Effector memory CD4-positive, alpha-beta T cell (primary cell): Measurements from ENCODE around the gene CACNA1D.

Experiments used
- DNase-seq, 3 donors: peaks; one replicate each; pipeline ENCODE4 v3.0.0-alpha.2; 2020
- H3K27ac ChIP-seq: 2 replicates; pipeline ENCODE4 v1.7.0; 2013; ENCODE audit warnings: mild to moderate bottlenecking, low read length, moderate library complexity; ENCODE audit not compliant: insufficient read depth, poor library complexity, severe bottlenecking
- H3K27me3 ChIP-seq: replicated peaks from 2 replicates; pipeline ENCODE4 v1.7.0; 2013; ENCODE audit warnings: mild to moderate bottlenecking, low read length; ENCODE audit not compliant: insufficient read depth, control insufficient read depth, poor library complexity, severe bottlenecking
- H3K36me3 ChIP-seq: 2 replicates; pipeline ENCODE4 v1.7.0; 2013; ENCODE audit warnings: mild to moderate bottlenecking, low read length, moderate library complexity; ENCODE audit not compliant: control insufficient read depth, insufficient read depth
- H3K4me1 ChIP-seq: 2 replicates; pipeline ENCODE4 v1.7.0; 2013; ENCODE audit warnings: low read length, mild to moderate bottlenecking; ENCODE audit not compliant: control insufficient read depth, insufficient read depth, poor library complexity, severe bottlenecking
- H3K4me3 ChIP-seq: 2 replicates; pipeline ENCODE4 v1.7.0; 2013; ENCODE audit warnings: low read length, low read depth, mild to moderate bottlenecking; ENCODE audit not compliant: insufficient read depth, poor library complexity, severe bottlenecking
- H3K9me3 ChIP-seq: 2 replicates; pipeline ENCODE4 v1.7.0; 2013; ENCODE audit warnings: mild to moderate bottlenecking, low read length, moderate library complexity; ENCODE audit not compliant: control insufficient read depth

The CACNA1D gene

DNA sequence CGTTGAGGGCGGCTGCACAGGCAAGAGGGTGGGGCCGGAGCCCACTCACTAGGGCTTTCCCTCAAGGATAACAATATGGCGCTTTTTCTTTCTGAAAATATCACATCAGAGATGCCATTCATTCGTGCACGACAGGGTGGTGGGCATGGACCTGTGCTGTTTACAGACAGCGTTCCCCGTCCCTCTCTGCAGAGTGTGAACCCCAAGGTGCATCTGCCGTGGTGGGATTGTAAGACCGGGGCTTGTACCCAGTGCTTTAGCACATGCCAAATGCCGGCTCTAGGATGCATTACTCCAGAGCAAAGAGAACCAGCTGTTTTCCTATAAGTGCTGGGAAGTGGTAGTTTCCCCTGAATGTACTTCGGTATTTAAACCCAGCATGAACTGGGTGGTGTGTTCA is 314.9 kb downstream of the CACNA1D start:
- H3K4me1 ChIP-seq = no peaks in the 10 kb centered on the region
- no peak overlapping the region for H3K27ac ChIP-seq
- H3K4me3 ChIP-seq = no peak overlapping the region
- no peaks in the 10 kb centered on the region for H3K9me3 ChIP-seq
- H3K36me3 ChIP-seq = no peaks in the 10 kb centered on the region
- H3K27me3 ChIP-seq = no peaks in the 10 kb centered on the region
- no peak for DNase-seq

DNA sequence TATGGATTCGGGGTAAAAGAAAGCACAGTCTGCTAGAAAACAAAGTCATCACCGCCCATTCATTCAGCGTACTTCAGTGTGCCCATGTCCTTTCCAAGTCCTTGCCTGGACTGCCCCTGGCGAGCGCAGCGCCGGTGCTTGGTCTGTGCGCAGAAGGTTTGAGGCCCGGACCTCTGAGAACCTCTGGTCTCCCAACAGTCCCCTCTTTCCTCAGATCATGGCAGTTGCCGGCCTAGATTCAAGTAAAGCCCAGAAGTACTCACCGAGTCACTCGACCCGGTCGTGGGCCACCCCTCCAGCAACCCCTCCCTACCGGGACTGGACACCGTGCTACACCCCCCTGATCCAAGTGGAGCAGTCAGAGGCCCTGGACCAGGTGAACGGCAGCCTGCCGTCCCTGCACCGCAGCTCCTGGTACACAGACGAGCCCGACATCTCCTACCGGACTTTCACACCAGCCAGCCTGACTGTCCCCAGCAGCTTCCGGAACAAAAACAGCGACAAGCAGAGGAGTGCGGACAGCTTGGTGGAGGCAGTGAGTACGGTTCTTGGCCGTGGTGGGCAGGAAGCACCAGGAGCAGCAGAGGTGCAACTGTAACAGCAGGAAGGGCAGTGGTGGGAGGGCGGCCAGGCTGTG is 315.5 kb downstream of the CACNA1D start:
- Histone ChIP-seq H3K4me1 (no peaks in the 10 kb centered on the region), H3K36me3 (no peaks in the 10 kb centered on the region), H3K9me3 (no peaks in the 10 kb centered on the region), H3K27me3 (no peaks in the 10 kb centered on the region), H3K27ac (no peak overlapping the region), H3K4me3 (no peak overlapping the region)
- no peak for DNase-seq

DNA sequence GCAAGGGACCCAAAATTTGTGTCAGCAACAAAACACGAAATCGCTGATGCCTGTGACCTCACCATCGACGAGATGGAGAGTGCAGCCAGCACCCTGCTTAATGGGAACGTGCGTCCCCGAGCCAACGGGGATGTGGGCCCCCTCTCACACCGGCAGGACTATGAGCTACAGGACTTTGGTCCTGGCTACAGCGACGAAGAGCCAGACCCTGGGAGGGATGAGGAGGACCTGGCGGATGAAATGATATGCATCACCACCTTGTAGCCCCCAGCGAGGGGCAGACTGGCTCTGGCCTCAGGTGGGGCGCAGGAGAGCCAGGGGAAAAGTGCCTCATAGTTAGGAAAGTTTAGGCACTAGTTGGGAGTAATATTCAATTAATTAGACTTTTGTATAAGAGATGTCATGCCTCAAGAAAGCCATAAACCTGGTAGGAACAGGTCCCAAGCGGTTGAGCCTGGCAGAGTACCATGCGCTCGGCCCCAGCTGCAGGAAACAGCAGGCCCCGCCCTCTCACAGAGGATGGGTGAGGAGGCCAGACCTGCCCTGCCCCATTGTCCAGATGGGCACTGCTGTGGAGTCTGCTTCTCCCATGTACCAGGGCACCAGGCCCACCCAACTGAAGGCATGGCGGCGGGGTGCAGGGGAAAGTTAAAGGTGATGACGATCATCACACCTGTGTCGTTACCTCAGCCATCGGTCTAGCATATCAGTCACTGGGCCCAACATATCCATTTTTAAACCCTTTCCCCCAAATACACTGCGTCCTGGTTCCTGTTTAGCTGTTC is 316.9 kb downstream of the CACNA1D start:
- Histone ChIP-seq H3K27ac (no peak overlapping the region), H3K27me3 (no peaks in the 10 kb centered on the region), H3K4me3 (no peak overlapping the region), H3K9me3 (no peaks in the 10 kb centered on the region), H3K36me3 (no peaks in the 10 kb centered on the region), H3K4me1 (no peaks in the 10 kb centered on the region)
- DNase-seq = no peak

DNA sequence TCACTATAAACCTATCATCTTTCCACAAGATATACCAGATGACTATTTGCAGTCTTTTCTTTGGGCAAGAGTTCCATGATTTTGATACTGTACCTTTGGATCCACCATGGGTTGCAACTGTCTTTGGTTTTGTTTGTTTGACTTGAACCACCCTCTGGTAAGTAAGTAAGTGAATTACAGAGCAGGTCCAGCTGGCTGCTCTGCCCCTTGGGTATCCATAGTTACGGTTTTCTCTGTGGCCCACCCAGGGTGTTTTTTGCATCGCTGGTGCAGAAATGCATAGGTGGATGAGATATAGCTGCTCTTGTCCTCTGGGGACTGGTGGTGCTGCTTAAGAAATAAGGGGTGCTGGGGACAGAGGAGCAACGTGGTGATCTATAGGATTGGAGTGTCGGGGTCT is 318.0 kb downstream of the CACNA1D start:
- no peaks in the 10 kb centered on the region for H3K36me3 ChIP-seq
- H3K4me3 ChIP-seq = no peak overlapping the region
- no peaks in the 10 kb centered on the region for H3K9me3 ChIP-seq
- no peak for DNase-seq
- no peaks in the 10 kb centered on the region for H3K27me3 ChIP-seq
- no peak overlapping the region for H3K27ac ChIP-seq
- no peaks in the 10 kb centered on the region for H3K4me1 ChIP-seq

DNA sequence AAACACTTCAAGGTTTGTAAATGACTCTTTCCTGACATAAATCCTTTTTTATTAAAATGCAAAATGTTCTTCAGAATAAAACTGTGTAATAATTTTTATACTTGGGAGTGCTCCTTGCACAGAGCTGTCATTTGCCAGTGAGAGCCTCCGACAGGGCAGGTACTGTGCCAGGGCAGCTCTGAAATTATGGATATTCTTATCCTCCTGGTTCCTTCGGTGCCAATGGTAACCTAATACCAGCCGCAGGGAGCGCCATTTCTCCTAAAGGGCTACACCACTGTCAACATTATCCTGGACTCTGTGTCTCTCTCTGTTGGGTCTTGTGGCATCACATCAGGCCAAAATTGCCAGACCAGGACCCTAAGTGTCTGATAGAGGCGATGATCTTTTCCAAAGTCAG is 318.8 kb downstream of the CACNA1D start:
- H3K4me1 ChIP-seq = no peaks in the 10 kb centered on the region
- H3K36me3 ChIP-seq = no peaks in the 10 kb centered on the region

DNA sequence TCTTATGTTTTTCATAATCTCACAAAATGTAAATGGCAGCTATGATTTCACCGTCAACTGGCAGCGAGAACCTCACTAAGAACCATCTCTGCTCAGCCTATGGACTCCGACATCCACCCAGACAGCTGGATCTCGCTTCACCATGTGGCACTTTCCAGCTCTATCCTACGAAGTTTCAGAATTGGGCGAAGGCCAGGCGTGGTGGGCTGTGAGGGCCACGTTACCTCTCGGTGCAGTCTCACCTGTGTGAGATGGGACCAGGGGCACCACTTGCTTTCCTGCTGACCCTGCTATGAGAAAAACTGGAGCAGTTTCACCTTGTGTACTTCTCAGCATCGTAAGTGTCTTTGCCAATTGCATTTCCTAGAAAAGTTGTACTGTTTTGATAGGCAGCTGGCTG is 319.5 kb downstream of the CACNA1D start:
- no peaks in the 10 kb centered on the region for H3K36me3 ChIP-seq
- DNase-seq = no peak
- H3K4me1 ChIP-seq = no peaks in the 10 kb centered on the region
- no peak overlapping the region for H3K4me3 ChIP-seq
- no peaks in the 10 kb centered on the region for H3K9me3 ChIP-seq
- H3K27me3 ChIP-seq = no peaks in the 10 kb centered on the region
- no peak overlapping the region for H3K27ac ChIP-seq

More for the DNA sequence above, 318.8 kb downstream of the CACNA1D start:
- no peak for DNase-seq
- Histone ChIP-seq H3K9me3 (no peaks in the 10 kb centered on the region), H3K27me3 (no peaks in the 10 kb centered on the region), H3K27ac (no peak overlapping the region), H3K4me3 (no peak overlapping the region)

DNA sequence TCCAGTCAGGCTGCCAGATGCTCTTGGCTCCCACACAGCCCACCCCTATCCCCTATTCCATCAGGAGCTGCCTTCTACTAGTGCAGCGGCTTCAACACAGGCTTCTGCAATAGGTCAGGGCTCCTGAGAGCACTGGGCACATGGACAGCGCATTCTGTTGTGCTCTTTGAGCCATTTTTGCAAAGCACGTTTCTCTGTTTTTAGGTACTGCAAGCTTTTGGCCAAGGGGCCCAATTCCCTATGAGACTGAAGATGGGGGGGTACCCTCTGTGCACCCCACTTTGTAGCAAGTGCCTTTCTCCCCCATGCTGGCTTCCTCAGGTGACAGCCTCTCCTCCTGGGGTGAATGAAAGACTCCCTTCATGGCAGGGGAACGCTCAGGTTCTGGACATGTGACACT is 320.7 kb downstream of the CACNA1D start:
- Histone ChIP-seq H3K36me3 (no peaks in the 10 kb centered on the region), H3K27ac (no peak overlapping the region), H3K4me3 (no peak overlapping the region), H3K27me3 (no peaks in the 10 kb centered on the region), H3K4me1 (no peaks in the 10 kb centered on the region), H3K9me3 (no peaks in the 10 kb centered on the region)
- no peak for DNase-seq

DNA sequence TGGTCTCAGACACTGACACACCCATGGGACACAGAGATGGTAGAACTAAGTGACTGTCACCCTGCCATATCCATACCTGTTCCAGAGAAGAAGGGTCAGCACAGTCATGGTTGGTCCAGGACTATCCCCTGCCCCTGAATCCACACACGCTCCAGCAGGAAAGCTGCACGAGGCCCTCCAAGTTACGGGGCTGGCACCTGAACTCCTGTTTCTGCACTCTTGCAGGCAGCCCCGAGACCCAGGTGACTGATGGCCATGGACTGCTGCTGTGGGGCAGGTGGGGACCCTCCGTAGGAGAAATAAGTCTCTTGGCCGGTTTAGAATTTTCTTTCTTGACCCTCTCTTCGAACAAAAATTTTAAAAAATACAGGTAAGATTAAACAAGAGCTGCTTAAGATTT is 321.2 kb downstream of the CACNA1D start:
- Histone ChIP-seq H3K9me3 (no peaks in the 10 kb centered on the region), H3K4me1 (no peaks in the 10 kb centered on the region), H3K4me3 (no peak overlapping the region), H3K27ac (no peak overlapping the region), H3K36me3 (no peaks in the 10 kb centered on the region), H3K27me3 (no peaks in the 10 kb centered on the region)
- DNase-seq = no peak

DNA sequence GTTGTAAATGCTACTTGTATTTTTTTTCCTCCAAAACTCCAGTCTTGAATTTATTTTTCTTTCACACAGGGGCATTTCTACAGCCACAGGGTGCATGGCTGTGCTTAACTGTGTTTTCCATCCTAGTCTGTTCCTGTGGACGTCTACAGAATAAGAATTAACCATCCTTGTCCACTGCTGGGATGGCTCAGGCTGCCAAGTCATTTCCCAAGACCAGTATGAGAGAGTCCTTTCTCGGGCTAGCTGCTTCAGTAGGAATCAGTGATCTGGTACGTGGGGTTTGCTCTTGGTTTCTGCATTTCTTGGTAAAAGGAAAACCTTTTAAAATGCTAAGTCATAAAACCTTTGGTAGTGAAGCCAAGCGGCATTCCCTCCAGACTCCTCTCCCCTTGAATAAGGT is 322.0 kb downstream of the CACNA1D start:
- Histone ChIP-seq H3K9me3 (no peaks in the 10 kb centered on the region), H3K4me3 (no peak overlapping the region), H3K27me3 (no peaks in the 10 kb centered on the region), H3K27ac (no peak overlapping the region), H3K4me1 (no peaks in the 10 kb centered on the region), H3K36me3 (no peaks in the 10 kb centered on the region)
- DNase-seq = no peak

DNA sequence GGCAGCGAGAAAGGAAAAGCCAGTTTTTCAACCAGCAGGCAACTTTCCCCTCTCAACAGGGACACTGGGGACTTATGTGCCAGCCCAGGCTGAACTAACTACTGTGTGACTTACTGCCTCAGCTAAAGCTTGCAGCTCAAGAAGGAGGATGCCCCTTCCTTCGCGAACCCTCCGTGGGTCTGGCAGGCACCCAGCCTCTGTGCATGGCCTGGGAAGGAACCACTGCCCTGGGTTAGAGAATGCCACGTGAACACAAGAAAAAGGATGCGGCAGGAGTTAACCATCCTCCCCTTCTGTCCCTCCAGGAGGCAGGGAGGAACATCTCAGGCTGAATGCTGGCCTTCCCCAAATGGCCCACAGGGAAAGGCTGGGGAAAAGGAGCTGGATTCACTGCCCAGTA is 322.8 kb downstream of the CACNA1D start:
- H3K27me3 ChIP-seq = no peaks in the 10 kb centered on the region
- no peak for DNase-seq
- H3K4me1 ChIP-seq = no peaks in the 10 kb centered on the region
- no peaks in the 10 kb centered on the region for H3K36me3 ChIP-seq
- no peak overlapping the region for H3K4me3 ChIP-seq
- H3K27ac ChIP-seq = no peak overlapping the region
- H3K9me3 ChIP-seq = no peaks in the 10 kb centered on the region
